HL-60 (cell line): ENCODE measurements around the gene NRARP.

Source experiments
- GABPA ChIP-seq: IDR thresholded peaks from 2 replicates; pipeline ENCODE4 v1.6.1; 2012; ENCODE audit warnings: low read depth
- SPI1 ChIP-seq: IDR thresholded peaks from 2 replicates; pipeline ENCODE4 v1.6.1; 2012; ENCODE audit warnings: low read depth, mild to moderate bottlenecking, borderline replicate concordance
- TF ChIP-seq, protein P1 (sequence below): IDR thresholded peaks from one replicate; pipeline ENCODE4 v1.5.1; 2011; ENCODE audit warnings: low read length, control low read depth, inconsistent platforms; ENCODE audit not compliant: insufficient read depth
- TF ChIP-seq, protein P2 (sequence below): IDR thresholded peaks from 2 replicates; pipeline ENCODE4 v1.6.1; 2012; ENCODE audit warnings: low read depth; ENCODE audit not compliant: insufficient replicate concordance

DNA sequence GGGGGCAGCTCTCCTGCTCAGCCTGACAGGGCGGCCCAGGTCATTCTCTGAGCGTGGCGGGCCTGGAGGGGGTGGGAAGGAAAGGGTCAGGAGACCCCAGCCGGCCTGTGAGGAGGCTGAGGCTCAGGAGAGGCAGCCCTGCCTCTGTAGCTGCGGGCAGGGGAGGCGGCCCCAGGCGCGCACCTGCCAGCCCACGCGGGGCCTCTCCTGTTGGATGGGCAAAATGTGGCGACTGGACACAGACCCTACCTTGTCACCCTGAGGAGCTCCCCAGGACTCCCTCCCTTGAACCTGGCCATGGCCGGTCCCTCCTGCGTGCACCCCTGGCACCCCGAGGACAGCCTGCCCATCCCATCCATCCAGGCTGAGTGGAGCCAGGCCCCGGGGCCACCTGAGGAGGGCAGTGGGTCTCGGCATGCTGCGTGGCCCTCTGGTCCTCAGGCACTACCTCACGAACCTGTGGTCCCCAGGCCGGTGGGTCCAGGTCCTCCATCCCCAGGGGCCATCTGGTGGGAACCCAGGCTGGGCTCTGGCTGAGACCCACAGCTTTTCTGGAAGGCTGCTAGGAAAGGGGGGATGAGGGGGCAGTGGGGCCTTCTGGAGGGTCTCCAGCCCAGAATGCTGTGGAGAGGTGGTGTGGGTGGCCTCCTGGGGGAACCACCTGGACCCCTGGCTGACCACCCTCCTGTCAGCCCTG is 15.1 kb upstream of the NRARP start:
- TF ChIP-seq, protein P1, sequence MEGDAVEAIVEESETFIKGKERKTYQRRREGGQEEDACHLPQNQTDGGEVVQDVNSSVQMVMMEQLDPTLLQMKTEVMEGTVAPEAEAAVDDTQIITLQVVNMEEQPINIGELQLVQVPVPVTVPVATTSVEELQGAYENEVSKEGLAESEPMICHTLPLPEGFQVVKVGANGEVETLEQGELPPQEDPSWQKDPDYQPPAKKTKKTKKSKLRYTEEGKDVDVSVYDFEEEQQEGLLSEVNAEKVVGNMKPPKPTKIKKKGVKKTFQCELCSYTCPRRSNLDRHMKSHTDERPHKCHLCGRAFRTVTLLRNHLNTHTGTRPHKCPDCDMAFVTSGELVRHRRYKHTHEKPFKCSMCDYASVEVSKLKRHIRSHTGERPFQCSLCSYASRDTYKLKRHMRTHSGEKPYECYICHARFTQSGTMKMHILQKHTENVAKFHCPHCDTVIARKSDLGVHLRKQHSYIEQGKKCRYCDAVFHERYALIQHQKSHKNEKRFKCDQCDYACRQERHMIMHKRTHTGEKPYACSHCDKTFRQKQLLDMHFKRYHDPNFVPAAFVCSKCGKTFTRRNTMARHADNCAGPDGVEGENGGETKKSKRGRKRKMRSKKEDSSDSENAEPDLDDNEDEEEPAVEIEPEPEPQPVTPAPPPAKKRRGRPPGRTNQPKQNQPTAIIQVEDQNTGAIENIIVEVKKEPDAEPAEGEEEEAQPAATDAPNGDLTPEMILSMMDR, result no peak
- TF ChIP-seq, protein P2, sequence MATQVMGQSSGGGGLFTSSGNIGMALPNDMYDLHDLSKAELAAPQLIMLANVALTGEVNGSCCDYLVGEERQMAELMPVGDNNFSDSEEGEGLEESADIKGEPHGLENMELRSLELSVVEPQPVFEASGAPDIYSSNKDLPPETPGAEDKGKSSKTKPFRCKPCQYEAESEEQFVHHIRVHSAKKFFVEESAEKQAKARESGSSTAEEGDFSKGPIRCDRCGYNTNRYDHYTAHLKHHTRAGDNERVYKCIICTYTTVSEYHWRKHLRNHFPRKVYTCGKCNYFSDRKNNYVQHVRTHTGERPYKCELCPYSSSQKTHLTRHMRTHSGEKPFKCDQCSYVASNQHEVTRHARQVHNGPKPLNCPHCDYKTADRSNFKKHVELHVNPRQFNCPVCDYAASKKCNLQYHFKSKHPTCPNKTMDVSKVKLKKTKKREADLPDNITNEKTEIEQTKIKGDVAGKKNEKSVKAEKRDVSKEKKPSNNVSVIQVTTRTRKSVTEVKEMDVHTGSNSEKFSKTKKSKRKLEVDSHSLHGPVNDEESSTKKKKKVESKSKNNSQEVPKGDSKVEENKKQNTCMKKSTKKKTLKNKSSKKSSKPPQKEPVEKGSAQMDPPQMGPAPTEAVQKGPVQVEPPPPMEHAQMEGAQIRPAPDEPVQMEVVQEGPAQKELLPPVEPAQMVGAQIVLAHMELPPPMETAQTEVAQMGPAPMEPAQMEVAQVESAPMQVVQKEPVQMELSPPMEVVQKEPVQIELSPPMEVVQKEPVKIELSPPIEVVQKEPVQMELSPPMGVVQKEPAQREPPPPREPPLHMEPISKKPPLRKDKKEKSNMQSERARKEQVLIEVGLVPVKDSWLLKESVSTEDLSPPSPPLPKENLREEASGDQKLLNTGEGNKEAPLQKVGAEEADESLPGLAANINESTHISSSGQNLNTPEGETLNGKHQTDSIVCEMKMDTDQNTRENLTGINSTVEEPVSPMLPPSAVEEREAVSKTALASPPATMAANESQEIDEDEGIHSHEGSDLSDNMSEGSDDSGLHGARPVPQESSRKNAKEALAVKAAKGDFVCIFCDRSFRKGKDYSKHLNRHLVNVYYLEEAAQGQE, result no peak
- TF ChIP-seq SPI1 (no peak), GABPA (no peak)
